IMR-90 (cell line): ENCODE measurements around the gene ICAM4. TPM values are rescaled to one million over a fixed set of nuclear protein-coding genes. Genes with fewer than 3 reads are reported as not detected.

Source experiments
- ATAC-seq: fragments of 200-7000 bp; cut with Tn5 transposase; 2 replicates; pipeline ENCODE4 v1.9.1; 2020; ENCODE audit warnings: low read depth, mild to moderate bottlenecking, moderate library complexity
- BruUV-seq: library from RNA; stranded (reverse); fragments of 400-500 nt; replicated peaks from 2 replicates; lab custom pipeline; 2021; lab: Mats Ljungman, UMichigan
- CTCF ChIA-PET: fragments of 300-600 bp; formaldehyde crosslinking; extraction: SDS; loops from one replicate; lab custom pipeline; 2021; ENCODE audit warnings: antibody characterized with exemption; lab: Yijun Ruan, JAX
- POLR2A ChIA-PET: fragments of 300-600 bp; sonication (Branson Sonifier 250); formaldehyde crosslinking; loops from one replicate; lab custom pipeline; 2022; ENCODE audit warnings: antibody characterized with exemption; ENCODE audit not compliant: unreplicated experiment; lab: Charles Lee
- DNase-seq: peaks from one replicate; pipeline ENCODE4 v3.0.0; 2013
- H2AFZ ChIP-seq: replicated peaks from 2 replicates; pipeline ENCODE3; 2013; ENCODE audit warnings: low read length, mild to moderate bottlenecking; ENCODE audit not compliant: poor library complexity
- H2AK5ac ChIP-seq: 2 replicates; pipeline ENCODE4 v1.6.1; 2013; ENCODE audit warnings: low read depth, low read length, inconsistent platforms
- H2AK9ac ChIP-seq: replicated peaks from 2 replicates; pipeline ENCODE3; 2013; ENCODE audit warnings: mild to moderate bottlenecking, low read depth, low read length, moderate library complexity; ENCODE audit not compliant: poor library complexity
- H2BK120ac ChIP-seq: 2 replicates; pipeline ENCODE4 v1.6.1; 2013; ENCODE audit warnings: low read depth, low read length, inconsistent platforms
- H2BK15ac ChIP-seq: 3 replicates; pipeline ENCODE4 v1.6.1; 2013; ENCODE audit warnings: low read depth, low read length, inconsistent platforms
- H2BK20ac ChIP-seq: 2 replicates; pipeline ENCODE4 v1.6.1; 2013; ENCODE audit warnings: low read depth, mild to moderate bottlenecking, inconsistent platforms, low read length, moderate library complexity
- H2BK5ac ChIP-seq: 2 replicates; pipeline ENCODE4 v1.6.1; 2013; ENCODE audit warnings: mild to moderate bottlenecking, low read depth, low read length, inconsistent platforms; ENCODE audit not compliant: poor library complexity, severe bottlenecking
- H3K14ac ChIP-seq: replicated peaks from 2 replicates; pipeline ENCODE4 v1.6.1; 2013; ENCODE audit warnings: low read depth, low read length, inconsistent platforms
- H3K18ac ChIP-seq: 2 replicates; pipeline ENCODE4 v1.6.1; 2013; ENCODE audit warnings: low read depth, low read length, control low read depth
- H3K23ac ChIP-seq: 2 replicates; pipeline ENCODE4 v1.6.1; 2013; ENCODE audit warnings: low read depth, low read length, inconsistent platforms
- H3K27ac ChIP-seq: 2 replicates; pipeline ENCODE4 v1.5.1; 2013; ENCODE audit warnings: mild to moderate bottlenecking, control low read depth, low read length; ENCODE audit not compliant: insufficient read depth
- H3K27me3 ChIP-seq: 2 replicates; pipeline ENCODE4 v1.6.1; 2013; ENCODE audit warnings: low read length; ENCODE audit not compliant: control insufficient read depth, insufficient read depth
- H3K36me3 ChIP-seq: 2 replicates; pipeline ENCODE4 v1.6.1; 2013; ENCODE audit warnings: low read length, mixed read lengths; ENCODE audit not compliant: control insufficient read depth, insufficient read depth
- H3K4ac ChIP-seq: 2 replicates; pipeline ENCODE4 v1.6.1; 2013; ENCODE audit warnings: low read depth, low read length, inconsistent platforms
- H3K4me1 ChIP-seq: 2 replicates; pipeline ENCODE4 v1.6.1; 2013; ENCODE audit warnings: low read length, mixed read lengths; ENCODE audit not compliant: control insufficient read depth, insufficient read depth
- H3K4me2 ChIP-seq: 2 replicates; pipeline ENCODE4 v1.6.1; 2013; ENCODE audit warnings: low read depth, mild to moderate bottlenecking, control low read depth, low read length, moderate library complexity
- H3K4me3 ChIP-seq: 2 replicates; pipeline ENCODE4 v1.5.1; 2013; ENCODE audit warnings: low read depth, mild to moderate bottlenecking, control low read depth, low read length, moderate library complexity; ENCODE audit not compliant: insufficient read depth
- H3K56ac ChIP-seq: 2 replicates; pipeline ENCODE4 v1.6.1; 2013; ENCODE audit warnings: low read length, inconsistent platforms; ENCODE audit not compliant: insufficient read depth; ENCODE audit errors: extremely low read depth
- H3K79me1 ChIP-seq, 2 experiments: 2 replicates each; pipeline ENCODE4 v1.6.1; 2013; ENCODE audit warnings: low read length in 2 of 2, inconsistent platforms in 1 of 2, low read depth in 1 of 2
- H3K9ac ChIP-seq: 2 replicates; pipeline ENCODE4 v1.6.1; 2013; ENCODE audit warnings: low read depth, low read length, control low read depth
- H3K9me1 ChIP-seq: 2 replicates; pipeline ENCODE4 v1.6.1; 2013; ENCODE audit warnings: low read length, inconsistent platforms; ENCODE audit not compliant: insufficient read depth
- H3K9me3 ChIP-seq: 2 replicates; pipeline ENCODE4 v1.6.1; 2013; ENCODE audit warnings: low read length; ENCODE audit not compliant: control insufficient read depth, insufficient read depth
- H4K20me1 ChIP-seq: 2 replicates; pipeline ENCODE4 v1.6.1; 2013; ENCODE audit warnings: low read length, inconsistent platforms; ENCODE audit not compliant: insufficient read depth
- H4K5ac ChIP-seq: 2 replicates; pipeline ENCODE4 v1.6.1; 2013; ENCODE audit warnings: mild to moderate bottlenecking, low read depth, low read length, control low read depth
- H4K8ac ChIP-seq, 2 experiments: 2 replicates each; pipeline ENCODE4 v1.6.1; 2013; ENCODE audit warnings: low read depth in 2 of 2, low read length in 2 of 2, control low read depth in 1 of 2, inconsistent platforms in 1 of 2
- H4K91ac ChIP-seq: 2 replicates; pipeline ENCODE4 v1.6.1; 2013; ENCODE audit warnings: low read depth, low read length, inconsistent platforms; ENCODE audit not compliant: insufficient read depth
- CEBPB ChIP-seq: IDR thresholded peaks from 2 replicates; pipeline ENCODE4 v1.6.1; 2012; ENCODE audit warnings: low read depth, low read length, improper control_type of control experiment
- CHD1 ChIP-seq: IDR thresholded peaks from 2 replicates; pipeline ENCODE4 v1.6.1; 2012; ENCODE audit warnings: low read depth, low read length, improper control_type of control experiment
- MAFK ChIP-seq: IDR thresholded peaks from 2 replicates; pipeline ENCODE4 v1.6.1; 2012; ENCODE audit warnings: low read depth, low read length, improper control_type of control experiment
- POLR2A ChIP-seq: IDR thresholded peaks from 2 replicates; pipeline ENCODE4 v1.6.1; 2012; ENCODE audit warnings: mild to moderate bottlenecking, low read depth, low read length
- WGBS, 2 experiments: methylation state at CpG; one replicate each; pipeline versions ENCODE4 v1.1.5 to v1.1.7; 2013; ENCODE audit warnings: missing lambda C conversion rate in 2 of 2; ENCODE audit not compliant: insufficient read length in 1 of 2; ENCODE audit errors: extremely low coverage in 2 of 2; 5-methylcytosine and 5-hydroxymethylcytosine counted together
- dilution Hi-C: fragments of 300-500 bp; cut with HindIII; formaldehyde crosslinking; loops from one replicate; pipeline ENCODE4 v1.14.3; 2018; ENCODE audit warnings: low sequenced_read_pairs; ENCODE audit not compliant: unreplicated experiment
- in situ Hi-C: fragments of 300-500 bp; cut with MboI; formaldehyde crosslinking; loops from 3 replicates; pipeline ENCODE4 v1.14.3; 2019; ENCODE audit warnings: low sequenced_read_pairs, inconsistent platforms, mixed read lengths
- intact Hi-C: fragments of 100-400 bp; cut with micrococcal nuclease; formaldehyde crosslinking; loops from 2 replicates; pipeline ENCODE4 v1.10.0; 2022
- polyA plus RNA-seq, 3 experiments: library from polyadenylated mRNA; depleted of rRNA; stranded (reverse); fragments of >200 nt; gene quantifications; 2 replicates each; pipeline ENCODE4 v1.2.3, GENCODE V29; 2012; ENCODE audit warnings: low replicate concordance in 1 of 3
- total RNA-seq: library from RNA; depleted of rRNA; stranded (reverse); fragments of >200 nt; gene quantifications from 2 replicates; pipeline ENCODE4 v1.2.3, GENCODE V29; 2012
- TF ChIP-seq, protein P1 (sequence below): conservative IDR thresholded peaks from 2 replicates; pipeline ENCODE4 v1.5.1; 2012; ENCODE audit warnings: mild to moderate bottlenecking, low read depth, low read length, improper control_type of control experiment

Gene ICAM4
- total and polyA plus RNA-seq, 2 of the 4 experiments (the other 2 are of a cell fraction), result 2.3 to 4.0 TPM

DNA sequence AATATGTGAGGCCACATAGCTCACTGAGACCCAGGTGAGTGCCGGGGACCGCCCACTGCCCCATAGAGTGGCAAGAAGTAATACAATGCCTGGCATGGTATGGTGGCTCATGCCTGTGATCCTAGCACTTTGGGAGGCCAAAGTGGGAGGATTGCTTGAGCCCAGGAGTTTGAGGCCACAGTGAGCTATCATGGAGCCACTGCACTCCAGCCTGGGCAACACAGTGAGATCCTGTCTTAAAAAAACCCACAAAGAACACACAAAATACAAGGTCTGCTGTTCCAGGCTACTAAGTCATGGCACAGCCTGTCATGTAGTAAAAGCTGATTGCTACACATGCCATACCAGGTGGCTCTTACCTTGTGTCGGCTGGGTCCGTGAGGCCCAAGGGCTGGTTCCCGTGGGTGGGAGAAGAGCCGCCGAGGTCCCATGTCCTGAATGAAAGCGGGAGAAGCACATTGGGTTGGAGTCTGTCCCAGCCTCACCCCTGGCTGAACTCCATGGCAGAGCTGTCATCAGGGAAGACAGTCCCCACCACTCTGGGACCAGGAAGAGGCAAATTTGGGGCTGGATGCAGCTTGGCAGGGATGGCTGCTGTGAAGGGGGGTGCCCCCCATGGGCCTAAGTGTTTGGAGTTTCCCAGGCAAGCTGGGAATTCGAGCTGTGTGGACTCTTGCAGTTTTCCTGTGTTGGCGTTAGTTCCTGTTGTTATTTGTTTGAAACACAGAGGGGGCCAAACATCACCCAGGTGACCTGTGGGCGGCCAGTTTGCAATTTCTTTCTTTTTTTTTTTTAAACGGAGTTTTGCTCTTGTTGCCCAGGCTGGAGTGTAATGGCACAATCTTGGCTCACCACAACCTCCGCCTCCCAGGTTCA lies 32.3 kb downstream of the ICAM4 start:
- no peak overlapping the region for H3K56ac ChIP-seq
- no peaks in the 10 kb centered on the region for H3K27me3 ChIP-seq
- no peak overlapping the region for H2BK15ac ChIP-seq
- no peak overlapping the region for H3K23ac ChIP-seq
- H4K91ac ChIP-seq, result no peak overlapping the region
- BruUV-seq, result no TSS peak
- H3K4me3 ChIP-seq, result no peak overlapping the region
- H3K4ac ChIP-seq, result no peak overlapping the region
- no peak overlapping the region for H2BK120ac ChIP-seq
- intact Hi-C loops, result no loop called here
- POLR2A ChIA-PET, result no interaction called here
- no peak overlapping the region for H3K4me2 ChIP-seq
- ATAC-seq (no peak), DNase-seq (no peak)
- H3K9me1 ChIP-seq, result peaks cover 7% of the 10 kb centered on the region; the same call in 1 of the 2 replicates
- H4K8ac ChIP-seq, result no peak overlapping the region
- H2BK20ac ChIP-seq, result no peak overlapping the region
- no peak overlapping the region for H3K14ac ChIP-seq
- H3K27ac ChIP-seq, result no peak overlapping the region
- WGBS, 2 experiments, result 94% methylated on average over 6 of the region's 13 CpGs; no CpG with 5 or more reads in 1 of the 2 experiments
- H3K9me3 ChIP-seq, result no peaks in the 10 kb centered on the region
- H3K36me3 ChIP-seq, result peaks cover 51% of the 10 kb centered on the region
- H2AK9ac ChIP-seq, result no peak overlapping the region
- H2AK5ac ChIP-seq, result no peak overlapping the region
- no peaks in the 10 kb centered on the region for H3K4me1 ChIP-seq
- H2BK5ac ChIP-seq, result no peak overlapping the region
- TF ChIP-seq, protein P1, sequence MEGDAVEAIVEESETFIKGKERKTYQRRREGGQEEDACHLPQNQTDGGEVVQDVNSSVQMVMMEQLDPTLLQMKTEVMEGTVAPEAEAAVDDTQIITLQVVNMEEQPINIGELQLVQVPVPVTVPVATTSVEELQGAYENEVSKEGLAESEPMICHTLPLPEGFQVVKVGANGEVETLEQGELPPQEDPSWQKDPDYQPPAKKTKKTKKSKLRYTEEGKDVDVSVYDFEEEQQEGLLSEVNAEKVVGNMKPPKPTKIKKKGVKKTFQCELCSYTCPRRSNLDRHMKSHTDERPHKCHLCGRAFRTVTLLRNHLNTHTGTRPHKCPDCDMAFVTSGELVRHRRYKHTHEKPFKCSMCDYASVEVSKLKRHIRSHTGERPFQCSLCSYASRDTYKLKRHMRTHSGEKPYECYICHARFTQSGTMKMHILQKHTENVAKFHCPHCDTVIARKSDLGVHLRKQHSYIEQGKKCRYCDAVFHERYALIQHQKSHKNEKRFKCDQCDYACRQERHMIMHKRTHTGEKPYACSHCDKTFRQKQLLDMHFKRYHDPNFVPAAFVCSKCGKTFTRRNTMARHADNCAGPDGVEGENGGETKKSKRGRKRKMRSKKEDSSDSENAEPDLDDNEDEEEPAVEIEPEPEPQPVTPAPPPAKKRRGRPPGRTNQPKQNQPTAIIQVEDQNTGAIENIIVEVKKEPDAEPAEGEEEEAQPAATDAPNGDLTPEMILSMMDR, result no peak
- TF ChIP-seq CEBPB, result no peak
- TF ChIP-seq POLR2A, result no peak
- TF ChIP-seq CHD1, result no peak
- no peak for TF ChIP-seq MAFK
- dilution Hi-C loops, result no loop called here
- H3K9ac ChIP-seq, result no peak overlapping the region
- H4K20me1 ChIP-seq, result peaks cover 9% of the 10 kb centered on the region; the same call in 1 of the 2 replicates
- in situ Hi-C loops, result no loop called here
- no peak overlapping the region for H3K18ac ChIP-seq
- CTCF ChIA-PET, result no interaction called here
- H3K79me1 ChIP-seq, result peaks cover 16 to 20% of the 10 kb centered on the region in 2 experiments
- no peak overlapping the region for H4K5ac ChIP-seq
- no peak overlapping the region for H2AFZ ChIP-seq
